Measurements from ENCODE around the gene ATE1. TPM values are rescaled to one million over a fixed set of nuclear protein-coding genes. Genes with fewer than 3 reads are reported as not detected.

ATE1 gene
- total and polyA plus RNA-seq, 5 donors = 15.1 to 55.8 (median 48.3) TPM

DNA sequence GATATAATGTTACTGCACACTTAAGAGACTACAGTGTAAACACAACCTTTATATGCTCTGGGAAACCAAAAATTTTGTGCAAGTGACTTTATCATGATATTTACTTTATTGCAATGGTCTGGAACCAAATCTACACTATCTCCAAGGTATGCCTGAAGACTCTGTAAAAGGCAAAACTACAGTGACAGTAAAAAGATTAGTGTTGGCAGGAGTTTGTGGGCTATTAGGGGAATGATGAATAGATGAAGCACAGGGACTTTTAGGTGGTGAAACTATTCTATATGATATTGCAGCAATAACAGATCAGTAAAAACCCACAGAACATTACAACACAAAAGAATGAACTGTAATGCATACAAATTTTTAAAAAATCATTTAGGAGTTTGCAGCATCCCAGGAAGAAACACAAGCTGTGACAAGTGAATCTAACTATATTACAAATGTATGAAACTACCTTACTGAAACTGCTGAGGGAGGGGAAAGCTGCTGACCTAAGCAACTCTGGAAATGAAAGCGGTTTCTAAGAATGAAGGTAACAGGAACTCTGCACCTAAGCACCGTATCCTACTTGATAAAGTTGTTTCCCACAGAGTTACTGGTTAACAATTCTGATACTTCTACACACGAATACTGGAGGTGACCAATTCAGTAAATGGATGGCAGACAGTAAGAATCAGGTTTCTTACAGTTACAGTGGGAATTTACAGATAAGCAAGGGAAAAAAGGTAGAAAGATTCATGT lies 82.6 kb downstream of the ATE1 start:
- no peak for ATAC-seq
- Histone ChIP-seq H3K4me3 (ENCODE audit: low read length) (no peak overlapping the region), H3K9me3 (ENCODE audit: control insufficient read depth, low read length) (no peaks in the 10 kb centered on the region), H3K4me1 (ENCODE audit: control insufficient read depth, insufficient read depth, low read length) (no peaks in the 10 kb centered on the region), H3K27ac (ENCODE audit: low read length) (no peak overlapping the region), H3K27me3 (ENCODE audit: control insufficient read depth, insufficient read depth) (no peaks in the 10 kb centered on the region)
- DNase-seq = no peak
- intact Hi-C loops (cut with DNase I) = no loop called here
- WGBS = 92% methylated on average over 3 of the region's 3 CpGs

DNA sequence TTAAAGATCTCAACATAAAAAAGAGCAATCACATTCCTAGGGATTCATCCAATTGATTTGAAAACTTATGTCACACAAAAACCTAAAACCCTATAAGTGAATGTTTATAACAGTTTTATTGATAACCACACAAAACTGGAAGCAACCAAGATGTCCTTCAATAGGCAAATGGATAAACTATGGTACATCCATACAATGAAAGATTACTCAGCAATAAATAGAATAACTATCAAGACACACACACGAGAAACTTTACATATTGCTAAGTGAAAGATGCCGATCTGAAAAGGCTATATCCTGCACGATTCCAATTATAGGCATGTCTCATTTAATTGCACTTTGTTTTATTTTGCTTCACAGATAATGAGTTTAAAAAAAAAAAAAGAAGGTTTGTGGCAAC lies 83.3 kb downstream of the ATE1 start:
- H3K27me3 ChIP-seq (ENCODE audit: control insufficient read depth, insufficient read depth) = no peaks in the 10 kb centered on the region
- intact Hi-C loops (cut with DNase I) = no loop called here
- DNase-seq = no peak
- H3K9me3 ChIP-seq (ENCODE audit: control insufficient read depth, low read length) = no peaks in the 10 kb centered on the region
- ATAC-seq = no peak
- H3K27ac ChIP-seq (ENCODE audit: low read length) = no peak overlapping the region
- WGBS = 79% methylated on average over 3 of the region's 3 CpGs
- no peak overlapping the region for H3K4me3 ChIP-seq (ENCODE audit: low read length)
- H3K4me1 ChIP-seq (ENCODE audit: control insufficient read depth, insufficient read depth, low read length) = no peaks in the 10 kb centered on the region

DNA sequence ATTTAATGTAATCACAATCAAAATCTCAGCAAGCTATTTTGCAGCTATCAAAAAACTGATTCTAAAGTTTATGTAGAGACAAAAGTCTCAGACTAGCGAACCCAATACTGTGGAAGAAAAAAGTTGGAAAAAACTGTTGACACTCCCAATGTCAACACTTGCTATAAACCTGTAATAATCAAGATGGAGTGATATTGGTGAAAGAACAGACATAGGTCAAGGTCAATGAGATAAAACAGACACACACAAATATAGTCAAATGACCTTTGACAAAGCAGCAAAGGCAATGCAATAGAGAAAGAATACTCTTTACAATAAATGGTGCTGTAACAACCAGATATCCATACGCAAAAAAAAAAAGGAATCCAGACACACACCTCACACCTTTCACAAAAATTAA lies 84.5 kb downstream of the ATE1 start:
- Histone ChIP-seq H3K27ac (ENCODE audit: low read length) (no peak overlapping the region), H3K4me1 (ENCODE audit: control insufficient read depth, insufficient read depth, low read length) (no peaks in the 10 kb centered on the region), H3K9me3 (ENCODE audit: control insufficient read depth, low read length) (no peaks in the 10 kb centered on the region), H3K4me3 (ENCODE audit: low read length) (no peak overlapping the region), H3K27me3 (ENCODE audit: control insufficient read depth, insufficient read depth) (no peaks in the 10 kb centered on the region)
- ATAC-seq = no peak
- WGBS = 98% methylated on average over 2 of the region's 2 CpGs
- DNase-seq = no peak
- intact Hi-C loops (cut with DNase I) = no loop called here

DNA sequence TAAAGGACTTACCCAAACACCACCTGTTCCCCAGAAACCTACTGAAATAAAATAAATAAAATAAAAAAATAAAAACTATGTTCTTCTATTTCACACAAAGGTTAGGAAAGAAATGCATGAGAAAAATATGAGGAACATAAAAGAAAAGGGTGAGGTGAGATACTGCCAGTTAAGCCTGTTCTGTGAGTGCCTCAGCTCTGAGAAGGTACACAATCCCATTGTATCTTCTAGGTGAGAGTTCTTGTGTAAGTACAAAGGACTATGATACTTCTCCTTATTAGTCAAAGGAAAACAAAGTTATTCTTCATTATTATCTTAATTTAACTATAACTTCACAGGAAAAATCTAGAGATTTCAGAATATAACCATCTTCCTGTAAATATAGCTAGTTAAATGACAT lies 86.0 kb downstream of the ATE1 start:
- Histone ChIP-seq H3K27me3 (ENCODE audit: control insufficient read depth, insufficient read depth) (no peaks in the 10 kb centered on the region), H3K27ac (ENCODE audit: low read length) (no peak overlapping the region), H3K4me3 (ENCODE audit: low read length) (no peak overlapping the region), H3K4me1 (ENCODE audit: control insufficient read depth, insufficient read depth, low read length) (peaks cover 2% of the 10 kb centered on the region), H3K9me3 (ENCODE audit: control insufficient read depth, low read length) (no peaks in the 10 kb centered on the region)
- DNase-seq (no peak), ATAC-seq (no peak)
- intact Hi-C loops (cut with DNase I) = no loop called here

DNA sequence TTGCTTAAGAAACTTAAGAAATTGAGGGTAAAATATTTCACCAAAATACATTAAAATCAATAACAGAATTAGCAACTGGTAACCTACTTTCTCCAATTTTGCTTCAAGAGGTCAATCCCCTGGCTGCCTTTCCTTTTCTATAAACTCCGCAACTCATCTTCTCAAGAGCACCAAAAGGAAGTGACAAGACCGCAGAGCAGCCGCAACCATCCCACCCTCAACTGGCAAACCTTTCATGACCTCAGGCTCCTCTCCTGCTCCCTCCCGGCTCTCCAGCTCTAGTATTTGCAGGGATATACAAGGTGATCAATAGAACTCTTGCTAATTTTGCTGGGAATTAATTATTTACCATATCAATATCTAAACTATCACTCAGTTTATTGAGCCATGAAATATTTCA lies 88.9 kb downstream of the ATE1 start:
- DNase-seq (no peak), ATAC-seq (no peak)
- no peaks in the 10 kb centered on the region for H3K27me3 ChIP-seq (ENCODE audit: control insufficient read depth, insufficient read depth)
- 96% methylated on average over 4 of the region's 4 CpGs for WGBS
- H3K9me3 ChIP-seq (ENCODE audit: control insufficient read depth, low read length) = no peaks in the 10 kb centered on the region
- peaks cover 2% of the 10 kb centered on the region for H3K4me1 ChIP-seq (ENCODE audit: control insufficient read depth, insufficient read depth, low read length)
- H3K27ac ChIP-seq (ENCODE audit: low read length) = no peak overlapping the region
- no peak overlapping the region for H3K4me3 ChIP-seq (ENCODE audit: low read length)
- intact Hi-C loops (cut with DNase I) = no loop called here

DNA sequence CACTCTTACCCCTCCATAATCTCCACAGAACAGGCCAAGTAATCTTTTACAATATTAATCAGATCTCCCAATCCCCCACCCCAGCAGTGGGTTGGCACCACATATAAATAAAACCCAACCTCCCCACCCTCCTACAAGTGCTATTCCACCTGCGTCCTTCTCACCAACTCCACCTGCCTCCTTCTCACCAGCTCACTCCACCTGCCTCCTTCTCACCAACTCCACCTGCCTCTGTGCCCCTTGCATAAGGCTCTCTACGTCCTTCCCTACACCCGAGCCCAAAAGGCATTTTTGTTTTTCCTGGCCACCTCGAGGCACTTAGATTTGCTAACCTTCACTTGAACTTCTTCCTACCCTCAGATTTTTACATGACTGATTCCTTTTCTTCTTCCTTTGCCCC lies 89.7 kb downstream of the ATE1 start:
- no peak overlapping the region for H3K4me3 ChIP-seq (ENCODE audit: low read length)
- ATAC-seq = no peak
- 67% methylated on average over 4 of the region's 4 CpGs for WGBS
- DNase-seq = no peak
- no peak overlapping the region for H3K27ac ChIP-seq (ENCODE audit: low read length)
- no peaks in the 10 kb centered on the region for H3K27me3 ChIP-seq (ENCODE audit: control insufficient read depth, insufficient read depth)
- H3K4me1 ChIP-seq (ENCODE audit: control insufficient read depth, insufficient read depth, low read length) = peaks cover 2% of the 10 kb centered on the region
- no peaks in the 10 kb centered on the region for H3K9me3 ChIP-seq (ENCODE audit: control insufficient read depth, low read length)
- intact Hi-C loops (cut with DNase I) = no loop called here

DNA sequence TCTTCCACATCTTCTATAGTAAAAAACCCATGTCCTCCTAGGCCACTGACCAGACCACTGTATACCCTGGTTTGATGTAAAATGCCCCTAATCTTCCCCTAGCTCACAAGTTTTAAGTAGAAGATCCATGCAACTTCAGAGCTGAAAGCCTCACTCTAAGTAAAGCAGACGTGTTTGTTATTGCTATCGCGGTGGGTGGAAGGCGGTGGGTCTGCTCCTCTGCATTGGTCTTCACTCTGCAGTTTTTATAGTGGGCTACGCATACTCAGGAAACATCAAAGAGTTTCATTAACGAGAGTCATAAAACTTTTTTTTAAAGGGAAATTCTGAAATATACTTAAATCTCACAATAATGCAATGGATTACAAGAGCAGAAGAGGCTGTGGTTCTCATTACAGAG lies 91.7 kb downstream of the ATE1 start:
- intact Hi-C loops (cut with DNase I) = no loop called here
- WGBS = 96% methylated on average over 6 of the region's 6 CpGs
- H3K9me3 ChIP-seq (ENCODE audit: control insufficient read depth, low read length) = no peaks in the 10 kb centered on the region
- H3K27me3 ChIP-seq (ENCODE audit: control insufficient read depth, insufficient read depth) = no peaks in the 10 kb centered on the region
- H3K4me3 ChIP-seq (ENCODE audit: low read length) = no peak overlapping the region
- H3K4me1 ChIP-seq (ENCODE audit: control insufficient read depth, insufficient read depth, low read length) = peaks cover 2% of the 10 kb centered on the region
- ATAC-seq = no peak
- DNase-seq = no peak
- no peak overlapping the region for H3K27ac ChIP-seq (ENCODE audit: low read length)

DNA sequence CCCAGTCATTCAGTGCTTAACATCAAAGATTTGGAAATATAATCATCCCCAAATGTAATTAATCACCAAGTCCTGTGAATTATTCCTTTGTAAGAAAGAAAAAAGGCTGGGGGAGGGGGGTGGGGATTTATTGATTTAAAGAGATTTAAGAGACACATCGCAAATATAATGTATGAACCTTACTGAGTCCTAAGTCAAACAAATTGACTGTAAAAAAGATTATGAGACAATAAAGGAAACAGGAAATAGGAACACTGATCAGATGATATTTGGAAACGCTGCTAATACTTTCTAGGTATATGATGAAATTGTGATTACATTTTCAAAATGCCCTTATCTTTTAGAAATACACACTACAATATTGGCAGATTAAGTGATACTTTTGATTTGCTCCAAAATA lies 92.5 kb downstream of the ATE1 start:
- ATAC-seq (no peak), DNase-seq (no peak)
- intact Hi-C loops (cut with DNase I) = no loop called here
- Histone ChIP-seq H3K27ac (ENCODE audit: low read length) (no peak overlapping the region), H3K9me3 (ENCODE audit: control insufficient read depth, low read length) (no peaks in the 10 kb centered on the region), H3K27me3 (ENCODE audit: control insufficient read depth, insufficient read depth) (no peaks in the 10 kb centered on the region), H3K4me3 (ENCODE audit: low read length) (no peak overlapping the region), H3K4me1 (ENCODE audit: control insufficient read depth, insufficient read depth, low read length) (peaks cover 2% of the 10 kb centered on the region)
- WGBS = 81% methylated on average over 2 of the region's 2 CpGs

DNA sequence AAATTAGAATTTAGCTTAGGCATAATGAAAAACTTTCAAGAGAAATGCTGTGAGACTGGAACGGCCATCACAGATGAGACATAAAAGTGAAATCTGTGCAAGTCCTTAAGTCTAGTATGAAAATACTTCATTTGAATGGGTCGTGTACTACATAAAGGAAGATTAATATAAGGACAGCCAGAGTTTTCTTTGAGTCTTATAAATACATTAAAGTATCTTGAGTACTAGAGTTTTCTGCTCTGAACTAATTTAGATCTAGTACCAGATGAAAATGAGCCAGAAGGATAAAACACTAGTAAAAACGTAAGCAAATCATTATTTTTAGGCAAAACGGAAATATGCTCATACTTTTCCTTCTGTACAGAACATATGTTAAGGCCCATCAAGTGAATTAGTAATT lies 93.1 kb downstream of the ATE1 start:
- Histone ChIP-seq H3K9me3 (ENCODE audit: control insufficient read depth, low read length) (no peaks in the 10 kb centered on the region), H3K27ac (ENCODE audit: low read length) (no peak overlapping the region), H3K4me3 (ENCODE audit: low read length) (no peak overlapping the region), H3K27me3 (ENCODE audit: control insufficient read depth, insufficient read depth) (no peaks in the 10 kb centered on the region), H3K4me1 (ENCODE audit: control insufficient read depth, insufficient read depth, low read length) (peaks cover 2% of the 10 kb centered on the region)
- no peak for ATAC-seq
- WGBS = 90% methylated on average over 4 of the region's 4 CpGs
- intact Hi-C loops (cut with DNase I) = no loop called here
- no peak for DNase-seq

DNA sequence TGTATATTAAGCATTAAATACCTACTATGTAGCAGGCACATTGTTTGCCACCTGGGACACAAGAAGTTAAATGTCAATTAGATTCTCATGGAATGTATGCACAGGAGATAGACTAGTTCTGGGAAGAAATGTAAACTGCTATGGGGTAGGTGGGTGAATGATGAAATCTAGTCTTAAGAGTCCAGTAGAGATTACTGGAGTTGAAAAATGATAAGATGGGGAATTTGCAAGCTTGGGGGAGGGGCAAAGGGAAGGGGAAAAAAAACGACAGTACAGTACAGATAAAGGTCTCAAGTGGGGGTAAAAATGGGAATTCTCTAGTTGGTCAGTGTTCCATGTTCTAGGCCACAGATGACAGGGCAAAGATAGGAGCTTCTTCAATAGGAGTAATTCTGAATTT lies 94.4 kb downstream of the ATE1 start:
- H3K27me3 ChIP-seq (ENCODE audit: control insufficient read depth, insufficient read depth) = no peaks in the 10 kb centered on the region

DNA sequence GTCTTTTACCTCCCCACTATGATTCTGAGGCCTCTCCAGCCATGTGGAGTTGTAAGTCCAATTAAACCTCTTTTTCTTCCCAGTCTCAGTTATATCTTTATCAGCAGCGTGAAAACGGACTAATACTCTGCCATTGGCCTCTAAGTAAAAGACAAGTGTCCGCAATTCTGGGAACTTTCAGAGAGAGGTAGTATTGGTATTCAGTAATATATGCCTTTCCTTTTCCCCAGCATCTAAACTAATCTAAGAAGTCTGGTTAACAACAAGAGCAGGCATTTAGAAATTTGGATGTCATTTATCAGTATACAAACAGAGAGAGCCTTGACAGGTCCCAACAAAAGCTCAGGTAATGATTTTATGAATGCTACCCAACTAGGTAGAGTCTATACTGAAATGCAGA lies 95.2 kb downstream of the ATE1 start:
- Histone ChIP-seq H3K27ac (ENCODE audit: low read length) (no peak overlapping the region), H3K9me3 (ENCODE audit: control insufficient read depth, low read length) (no peaks in the 10 kb centered on the region), H3K27me3 (ENCODE audit: control insufficient read depth, insufficient read depth) (no peaks in the 10 kb centered on the region), H3K4me3 (ENCODE audit: low read length) (no peak overlapping the region), H3K4me1 (ENCODE audit: control insufficient read depth, insufficient read depth, low read length) (no peaks in the 10 kb centered on the region)
- intact Hi-C loops (cut with DNase I) = no loop called here
- no peak for DNase-seq
- WGBS = 98% methylated on average over 3 of the region's 3 CpGs
- no peak for ATAC-seq

More for the DNA sequence above, 94.4 kb downstream of the ATE1 start:
- WGBS = 40% methylated on average over 1 of the region's 1 CpG
- Histone ChIP-seq H3K4me1 (ENCODE audit: control insufficient read depth, insufficient read depth, low read length) (peaks cover 2% of the 10 kb centered on the region), H3K27ac (ENCODE audit: low read length) (no peak overlapping the region), H3K4me3 (ENCODE audit: low read length) (no peak overlapping the region), H3K9me3 (ENCODE audit: control insufficient read depth, low read length) (no peaks in the 10 kb centered on the region)
- no peak for ATAC-seq
- intact Hi-C loops (cut with DNase I) = no loop called here
- no peak for DNase-seq

DNA sequence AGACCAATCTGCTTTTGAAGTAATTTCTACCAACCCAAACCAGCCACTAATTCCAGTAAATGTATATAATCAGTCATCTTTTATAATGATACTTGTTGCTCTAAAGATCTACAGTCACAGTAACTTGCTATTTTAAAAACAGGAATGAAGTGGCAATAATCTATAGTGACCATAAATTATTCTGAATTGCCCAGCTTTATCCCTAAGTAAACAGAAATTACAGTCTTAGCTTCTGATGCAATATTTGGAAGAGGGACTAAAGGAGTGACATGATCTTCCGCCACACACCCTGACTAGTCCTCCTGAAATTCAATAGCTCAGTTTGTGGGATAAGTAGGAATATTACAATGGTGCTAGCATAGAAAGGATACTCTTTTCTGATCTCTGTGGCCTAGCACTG lies 96.1 kb downstream of the ATE1 start:
- DNase-seq (no peak), ATAC-seq (no peak)
- Histone ChIP-seq H3K4me3 (ENCODE audit: low read length) (no peak overlapping the region), H3K4me1 (ENCODE audit: control insufficient read depth, insufficient read depth, low read length) (no peaks in the 10 kb centered on the region), H3K9me3 (ENCODE audit: control insufficient read depth, low read length) (no peaks in the 10 kb centered on the region), H3K27me3 (ENCODE audit: control insufficient read depth, insufficient read depth) (no peaks in the 10 kb centered on the region), H3K27ac (ENCODE audit: low read length) (no peak overlapping the region)
- WGBS = 96% methylated on average over 1 of the region's 1 CpG
- intact Hi-C loops (cut with DNase I) = no loop called here

All from right cardiac atrium (tissue), 5 donors.